HepG2 (cell line): Measurements from ENCODE around the gene SLC22A7. TPM values are rescaled to one million over a fixed set of nuclear protein-coding genes. Genes with fewer than 3 reads are reported as not detected.

Experiments
- ELF4 ChIP-seq: sonication (generic); formaldehyde crosslinking; IDR thresholded peaks from 2 replicates; pipeline ENCODE4 v1.5.0; 2020; ENCODE audit warnings: missing genetic modification reagents, mild to moderate bottlenecking, moderate library complexity, borderline replicate concordance
- GTF3A ChIP-seq: sonication (generic); formaldehyde crosslinking; conservative IDR thresholded peaks from 2 replicates; pipeline ENCODE4 v1.4.0; 2020; ENCODE audit warnings: mild to moderate bottlenecking, missing genetic modification reagents
- HCFC1 ChIP-seq: fragments of 150-350 bp; IDR thresholded peaks from 2 replicates; pipeline ENCODE4 v1.6.1; 2014; ENCODE audit warnings: low read depth, low read length
- LCORL ChIP-seq, 2 experiments: fragments of 450-650 bp in 1 of 2; sonication (generic) in 1 of 2; formaldehyde crosslinking in 1 of 2; IDR thresholded peaks; 2 replicates each; pipeline versions ENCODE4 v1.5.0 to v1.6.1; 2017 to 2020; ENCODE audit warnings: antibody characterized with exemption in 1 of 2, missing genetic modification reagents in 1 of 2
- MED13 ChIP-seq: sonication (generic); formaldehyde crosslinking; IDR thresholded peaks from 2 replicates; pipeline ENCODE4 v1.5.0; 2020; ENCODE audit warnings: missing genetic modification reagents
- MTA3 ChIP-seq: sonication (generic); formaldehyde crosslinking; IDR thresholded peaks from 2 replicates; pipeline ENCODE4 v1.4.0; 2020; ENCODE audit warnings: missing genetic modification reagents
- MTF1 ChIP-seq: sonication (generic); formaldehyde crosslinking; IDR thresholded peaks from 2 replicates; pipeline ENCODE4 v1.5.0; 2020; ENCODE audit warnings: missing genetic modification reagents
- MXD4 ChIP-seq: IDR thresholded peaks from 2 replicates; pipeline ENCODE4 v1.6.1; 2016; ENCODE audit warnings: mild to moderate bottlenecking, missing biosample characterization, missing genetic modification reagents
- RFX3 ChIP-seq: IDR thresholded peaks from 2 replicates; pipeline ENCODE4 v1.6.1; 2016; ENCODE audit warnings: missing biosample characterization, missing genetic modification reagents
- TERF1 ChIP-seq: sonication (generic); formaldehyde crosslinking; IDR thresholded peaks from 2 replicates; pipeline ENCODE4 v1.8.0; 2022; ENCODE audit warnings: mild to moderate bottlenecking, missing genetic modification reagents, moderate library complexity
- ZBTB3 ChIP-seq: sonication (generic); formaldehyde crosslinking; IDR thresholded peaks from 2 replicates; pipeline ENCODE4 v1.4.0; 2020; ENCODE audit warnings: low read depth, mild to moderate bottlenecking, moderate library complexity, missing genetic modification reagents, borderline replicate concordance
- ZBTB7B ChIP-seq: sonication (generic); formaldehyde crosslinking; IDR thresholded peaks from 2 replicates; pipeline ENCODE4 v1.4.0; 2020; ENCODE audit warnings: missing genetic modification reagents
- ZNF329 ChIP-seq: sonication (generic); formaldehyde crosslinking; IDR thresholded peaks from 2 replicates; pipeline ENCODE4 v1.9.0; 2021; ENCODE audit warnings: low read depth, mild to moderate bottlenecking, missing genetic modification reagents
- ZNF367 ChIP-seq: sonication (generic); formaldehyde crosslinking; IDR thresholded peaks from 2 replicates; pipeline ENCODE4 v1.4.0; 2020; ENCODE audit warnings: missing genetic modification reagents, borderline replicate concordance
- ZNF451 ChIP-seq: sonication (generic); formaldehyde crosslinking; IDR thresholded peaks from 2 replicates; pipeline ENCODE4 v1.5.0; 2020; ENCODE audit warnings: mild to moderate bottlenecking, missing genetic modification reagents
- ZNF549 ChIP-seq: sonication (generic); formaldehyde crosslinking; IDR thresholded peaks from 2 replicates; pipeline ENCODE4 v1.5.0; 2020; ENCODE audit warnings: missing genetic modification reagents
- ZNF672 ChIP-seq: sonication (generic); formaldehyde crosslinking; IDR thresholded peaks from 2 replicates; pipeline ENCODE4 v1.8.1; 2022; ENCODE audit warnings: missing genetic modification reagents
- polyA plus RNA-seq, 8 experiments: library from polyadenylated mRNA; depleted of rRNA in 3 of 8; stranded (reverse) in 7 of 8; unstranded in 1 of 8; fragments of >200 nt; fragmentation: Illumina TruSeq in 4 of 8; extraction: Trizol in 4 of 8; gene quantifications; 2 replicates each; pipeline versions ENCODE4 v1.2.1 to v1.2.3, GENCODE V29; 2011 to 2016; ENCODE audit warnings: low read depth in 4 of 8, missing spikeins in 1 of 8, mixed read lengths in 1 of 8; ENCODE audit not compliant: insufficient read depth in 1 of 8
- total RNA-seq, 5 experiments: library from RNA; depleted of rRNA; stranded (reverse); fragments of >200 nt; fragmentation: Illumina TruSeq; extraction: Trizol; gene quantifications; 2 replicates each; pipeline ENCODE4 v1.2.3, GENCODE V29; 2016; ENCODE audit warnings: low read depth in 1 of 5
- TF ChIP-seq, protein P1 (sequence below): sonication (generic); formaldehyde crosslinking; IDR thresholded peaks from 2 replicates; pipeline ENCODE4 v1.4.0; 2020; ENCODE audit warnings: mild to moderate bottlenecking, missing genetic modification reagents
- TF ChIP-seq, protein P2 (sequence below): sonication (generic); formaldehyde crosslinking; IDR thresholded peaks from 2 replicates; pipeline ENCODE4 v1.5.1; 2020; ENCODE audit warnings: mild to moderate bottlenecking, missing genetic modification reagents, moderate library complexity
- TF ChIP-seq, protein P3 (sequence below): sonication (generic); formaldehyde crosslinking; IDR thresholded peaks from 2 replicates; pipeline ENCODE4 v1.4.0; 2020; ENCODE audit warnings: mild to moderate bottlenecking, missing genetic modification reagents, borderline replicate concordance

SLC22A7 gene
- total and polyA plus RNA-seq, 2 of the 13 experiments (the other 11 are each of a cell fraction or from before 2014, with no cell fraction given): 5.3 to 22.6 TPM

DNA sequence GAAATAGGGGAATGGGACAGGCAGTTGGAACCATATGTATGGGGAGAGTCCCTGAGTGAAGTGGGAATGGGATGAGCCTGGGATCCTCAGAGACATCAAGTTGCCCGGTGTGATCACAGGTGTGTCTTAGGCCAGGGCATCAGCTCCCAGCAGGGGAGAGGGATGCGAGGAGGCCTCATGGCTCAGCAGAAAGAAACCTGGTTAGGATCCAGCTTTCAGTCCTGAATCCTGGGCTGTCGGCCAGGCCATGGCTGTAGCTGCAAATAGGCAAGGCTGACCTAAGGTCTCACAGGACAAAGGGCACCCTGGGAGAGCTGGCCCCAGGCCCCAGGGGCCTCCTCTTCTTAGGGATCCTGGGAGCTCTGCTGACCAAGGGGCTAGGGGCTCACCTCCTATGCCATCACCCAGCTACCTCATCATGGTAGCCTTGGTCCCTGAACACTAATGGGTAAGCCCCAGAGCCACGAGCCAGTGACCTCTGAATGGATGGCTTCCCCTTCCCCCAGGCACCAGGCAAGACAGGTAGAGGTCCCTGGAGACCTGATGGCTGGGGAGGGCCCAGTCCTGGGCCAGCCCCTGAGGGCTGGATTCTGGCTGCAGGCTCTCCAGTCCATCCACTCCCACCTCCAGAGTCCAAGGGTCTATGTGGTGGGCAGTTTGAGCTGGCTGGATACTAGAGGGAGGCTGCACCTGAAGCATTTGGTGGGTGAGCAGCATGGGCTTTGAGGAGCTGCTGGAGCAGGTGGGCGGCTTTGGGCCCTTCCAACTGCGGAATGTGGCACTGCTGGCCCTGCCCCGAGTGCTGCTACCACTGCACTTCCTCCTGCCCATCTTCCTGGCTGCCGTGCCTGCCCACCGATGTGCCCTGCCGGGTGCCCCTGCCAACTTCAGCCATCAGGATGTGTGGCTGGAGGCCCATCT is at the start of gene SLC22A7 (continued):
- TF ChIP-seq ZBTB7B (peak; percentile 85), ZNF451 (CRISPR knock-in tag) (no peak), ZNF672 (CRISPR knock-in tag) (no peak), ZBTB3 (0 out of 2 replicates have a peak, but pooled peaks have one; percentile 40), ELF4 (no peak), ZNF329 (CRISPR knock-in tag) (0 out of 2 replicates have a peak, but pooled peaks have one; percentile 52), MXD4 (no peak), LCORL (IDR thresholded peaks at IDR 0.05) (no peak), LCORL (CRISPR knock-in tag; IDR thresholded peaks at IDR 0.05) (peak; percentile 49), GTF3A (0 out of 2 replicates have a peak, but pooled peaks have one; percentile 55), MTF1 (CRISPR knock-in tag) (no peak), ZNF367 (no peak), ZNF549 (CRISPR knock-in tag) (no peak), TERF1 (CRISPR knock-in tag) (peak; percentile 84; the same call in 1 of the 2 replicates), MED13 (no peak), MTA3 (CRISPR knock-in tag) (no peak), HCFC1 (no peak), RFX3 (CRISPR knock-in tag) (no peak)
- TF ChIP-seq, protein P1, sequence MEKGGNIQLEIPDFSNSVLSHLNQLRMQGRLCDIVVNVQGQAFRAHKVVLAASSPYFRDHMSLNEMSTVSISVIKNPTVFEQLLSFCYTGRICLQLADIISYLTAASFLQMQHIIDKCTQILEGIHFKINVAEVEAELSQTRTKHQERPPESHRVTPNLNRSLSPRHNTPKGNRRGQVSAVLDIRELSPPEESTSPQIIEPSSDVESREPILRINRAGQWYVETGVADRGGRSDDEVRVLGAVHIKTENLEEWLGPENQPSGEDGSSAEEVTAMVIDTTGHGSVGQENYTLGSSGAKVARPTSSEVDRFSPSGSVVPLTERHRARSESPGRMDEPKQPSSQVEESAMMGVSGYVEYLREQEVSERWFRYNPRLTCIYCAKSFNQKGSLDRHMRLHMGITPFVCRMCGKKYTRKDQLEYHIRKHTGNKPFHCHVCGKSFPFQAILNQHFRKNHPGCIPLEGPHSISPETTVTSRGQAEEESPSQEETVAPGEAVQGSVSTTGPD (CRISPR knock-in tag): no peak
- TF ChIP-seq, protein P2, sequence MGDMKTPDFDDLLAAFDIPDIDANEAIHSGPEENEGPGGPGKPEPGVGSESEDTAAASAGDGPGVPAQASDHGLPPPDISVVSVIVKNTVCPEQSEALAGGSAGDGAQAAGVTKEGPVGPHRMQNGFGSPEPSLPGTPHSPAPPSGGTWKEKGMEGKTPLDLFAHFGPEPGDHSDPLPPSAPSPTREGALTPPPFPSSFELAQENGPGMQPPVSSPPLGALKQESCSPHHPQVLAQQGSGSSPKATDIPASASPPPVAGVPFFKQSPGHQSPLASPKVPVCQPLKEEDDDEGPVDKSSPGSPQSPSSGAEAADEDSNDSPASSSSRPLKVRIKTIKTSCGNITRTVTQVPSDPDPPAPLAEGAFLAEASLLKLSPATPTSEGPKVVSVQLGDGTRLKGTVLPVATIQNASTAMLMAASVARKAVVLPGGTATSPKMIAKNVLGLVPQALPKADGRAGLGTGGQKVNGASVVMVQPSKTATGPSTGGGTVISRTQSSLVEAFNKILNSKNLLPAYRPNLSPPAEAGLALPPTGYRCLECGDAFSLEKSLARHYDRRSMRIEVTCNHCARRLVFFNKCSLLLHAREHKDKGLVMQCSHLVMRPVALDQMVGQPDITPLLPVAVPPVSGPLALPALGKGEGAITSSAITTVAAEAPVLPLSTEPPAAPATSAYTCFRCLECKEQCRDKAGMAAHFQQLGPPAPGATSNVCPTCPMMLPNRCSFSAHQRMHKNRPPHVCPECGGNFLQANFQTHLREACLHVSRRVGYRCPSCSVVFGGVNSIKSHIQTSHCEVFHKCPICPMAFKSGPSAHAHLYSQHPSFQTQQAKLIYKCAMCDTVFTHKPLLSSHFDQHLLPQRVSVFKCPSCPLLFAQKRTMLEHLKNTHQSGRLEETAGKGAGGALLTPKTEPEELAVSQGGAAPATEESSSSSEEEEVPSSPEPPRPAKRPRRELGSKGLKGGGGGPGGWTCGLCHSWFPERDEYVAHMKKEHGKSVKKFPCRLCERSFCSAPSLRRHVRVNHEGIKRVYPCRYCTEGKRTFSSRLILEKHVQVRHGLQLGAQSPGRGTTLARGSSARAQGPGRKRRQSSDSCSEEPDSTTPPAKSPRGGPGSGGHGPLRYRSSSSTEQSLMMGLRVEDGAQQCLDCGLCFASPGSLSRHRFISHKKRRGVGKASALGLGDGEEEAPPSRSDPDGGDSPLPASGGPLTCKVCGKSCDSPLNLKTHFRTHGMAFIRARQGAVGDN (CRISPR knock-in tag): peak; percentile 92
- TF ChIP-seq, protein P3, sequence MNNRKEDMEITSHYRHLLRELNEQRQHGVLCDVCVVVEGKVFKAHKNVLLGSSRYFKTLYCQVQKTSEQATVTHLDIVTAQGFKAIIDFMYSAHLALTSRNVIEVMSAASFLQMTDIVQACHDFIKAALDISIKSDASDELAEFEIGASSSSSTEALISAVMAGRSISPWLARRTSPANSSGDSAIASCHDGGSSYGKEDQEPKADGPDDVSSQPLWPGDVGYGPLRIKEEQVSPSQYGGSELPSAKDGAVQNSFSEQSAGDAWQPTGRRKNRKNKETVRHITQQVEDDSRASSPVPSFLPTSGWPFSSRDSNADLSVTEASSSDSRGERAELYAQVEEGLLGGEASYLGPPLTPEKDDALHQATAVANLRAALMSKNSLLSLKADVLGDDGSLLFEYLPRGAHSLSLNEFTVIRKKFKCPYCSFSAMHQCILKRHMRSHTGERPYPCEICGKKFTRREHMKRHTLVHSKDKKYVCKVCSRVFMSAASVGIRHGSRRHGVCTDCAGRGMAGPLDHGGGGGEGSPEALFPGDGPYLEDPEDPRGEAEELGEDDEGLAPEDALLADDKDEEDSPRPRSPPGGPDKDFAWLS: no peak
